GM10847 (cell line): Measurements from ENCODE around the gene MLLT3.

ENCODE experiments used
- POLR2A ChIP-seq: IDR thresholded peaks from 2 replicates; pipeline ENCODE4 v1.6.1; 2011; ENCODE audit not compliant: insufficient read length; ENCODE audit errors: extremely low read depth

MLLT3 gene

GRCh38 chr9:20557285-20557684 is 65.0 kb downstream of the MLLT3 start:
- TF ChIP-seq POLR2A = no peak

DNA sequence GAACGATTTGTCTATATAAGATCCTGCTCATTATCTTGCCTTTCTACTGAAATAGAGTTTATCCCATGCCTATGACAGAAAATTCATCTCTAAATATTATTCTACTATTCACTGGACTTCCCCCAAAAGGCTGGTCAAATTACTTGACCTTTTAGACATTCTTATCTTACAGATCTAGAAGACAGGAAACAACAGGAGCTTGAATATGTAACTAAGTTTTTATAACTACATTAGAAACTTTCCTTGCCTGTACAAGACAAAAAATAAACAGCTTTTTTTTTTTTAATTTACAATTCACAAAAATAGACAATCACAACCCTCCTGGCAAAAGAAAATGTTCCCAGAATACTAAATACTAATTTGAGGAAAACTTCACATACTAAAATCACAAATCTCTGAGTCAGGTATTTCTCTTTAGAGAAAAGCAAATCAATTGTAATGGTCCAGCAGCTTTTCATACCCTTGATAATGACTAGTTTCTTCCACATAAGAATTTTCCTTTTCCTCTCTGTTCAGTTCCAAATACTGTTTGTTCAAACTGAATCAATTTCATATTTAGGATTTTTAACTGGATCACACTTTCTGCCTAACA is 68.6 kb downstream of the MLLT3 start:
- TF ChIP-seq POLR2A = no peak

DNA sequence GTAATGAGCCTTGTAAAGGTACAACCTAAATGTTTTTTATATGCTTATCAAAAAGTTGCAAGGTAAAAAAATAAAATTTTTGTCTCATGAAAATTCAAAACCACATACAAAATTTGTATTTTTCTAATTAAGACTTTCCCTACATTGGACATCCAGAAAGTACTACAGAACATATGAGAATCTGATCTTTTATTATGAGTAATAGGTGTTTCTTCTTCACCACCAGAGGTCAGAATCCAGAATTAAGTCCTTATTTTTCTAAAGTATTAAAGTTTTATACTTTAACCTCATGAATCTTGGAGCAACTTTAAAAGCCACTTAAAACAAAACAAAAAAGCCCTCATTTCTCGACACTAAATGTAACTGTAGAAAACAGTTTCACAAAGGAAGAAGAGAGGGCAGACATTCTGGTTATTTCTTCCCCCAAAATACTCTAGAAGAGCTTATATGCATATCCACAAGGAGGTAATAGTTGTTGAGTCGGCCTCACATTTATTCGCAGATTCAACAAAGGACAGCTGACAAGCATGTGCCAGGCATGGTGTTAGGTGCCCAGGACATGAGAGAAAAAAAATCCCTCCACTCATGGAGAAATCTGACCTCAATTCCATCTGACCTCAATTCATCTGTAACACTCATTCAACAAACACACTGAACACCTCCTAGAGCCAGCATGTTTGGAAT is 69.3 kb downstream of the MLLT3 start:
- TF ChIP-seq POLR2A = no peak

DNA sequence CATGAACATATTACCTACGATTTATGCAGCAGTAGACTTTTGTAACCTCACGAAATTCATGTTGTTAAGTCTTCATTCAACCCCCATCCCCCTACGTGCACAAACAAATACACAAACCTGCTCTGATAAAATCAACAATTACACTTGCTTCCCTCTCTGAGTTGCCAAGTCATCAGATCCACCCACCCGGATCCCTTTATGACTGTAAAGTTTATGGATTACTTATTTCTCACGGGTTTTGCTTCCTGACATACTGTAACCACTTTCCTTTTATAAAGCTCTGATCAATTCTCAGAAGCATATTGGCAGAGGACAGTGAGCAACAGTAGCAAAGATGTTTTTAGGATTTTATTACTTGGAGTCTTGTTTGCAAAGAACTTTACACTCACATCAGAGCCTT is 70.5 kb downstream of the MLLT3 start:
- TF ChIP-seq POLR2A = no peak

GRCh38 chr9:20551236-20551635 is 71.1 kb downstream of the MLLT3 start:
- TF ChIP-seq POLR2A = no peak

DNA sequence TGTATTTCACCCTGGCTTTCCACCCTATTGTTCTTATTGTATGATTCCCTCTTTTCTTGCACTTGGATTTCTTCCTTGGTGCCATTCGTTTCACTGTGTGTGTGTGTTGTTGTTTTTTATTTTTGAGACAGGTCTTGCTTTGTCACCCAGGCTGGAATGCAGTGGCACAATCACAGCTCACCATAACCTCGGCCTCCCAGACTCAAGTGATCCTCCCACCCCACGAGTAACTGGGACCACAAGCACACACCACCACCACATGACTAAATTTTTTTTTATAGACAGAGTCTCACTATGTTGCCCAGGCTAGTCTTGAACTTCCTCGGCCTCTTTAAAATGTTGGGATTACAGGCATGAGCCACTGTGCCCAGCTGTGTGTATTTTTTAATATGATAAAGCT is 72.0 kb downstream of the MLLT3 start:
- no peak for TF ChIP-seq POLR2A

DNA sequence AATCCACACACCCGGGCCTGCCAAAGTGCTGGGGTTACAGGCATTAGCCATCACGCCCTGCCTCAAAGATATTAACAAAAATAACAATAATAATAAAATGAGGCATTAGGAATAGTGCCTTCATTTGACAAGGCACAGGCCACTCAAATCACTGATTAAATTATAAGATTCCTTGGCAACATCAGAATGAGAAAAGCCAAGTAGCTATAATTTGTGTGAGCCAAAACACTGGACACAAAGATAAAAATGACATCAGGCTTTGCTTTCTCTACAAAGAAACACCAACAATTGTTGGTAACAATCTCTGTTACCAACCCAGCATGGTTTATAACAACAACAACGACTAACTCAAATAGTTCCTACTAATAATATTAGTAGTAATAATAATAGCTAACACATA is 73.2 kb downstream of the MLLT3 start:
- no peak for TF ChIP-seq POLR2A

GRCh38 chr9:20545023-20545622 is 77.2 kb downstream of the MLLT3 start:
- TF ChIP-seq POLR2A = no peak

DNA sequence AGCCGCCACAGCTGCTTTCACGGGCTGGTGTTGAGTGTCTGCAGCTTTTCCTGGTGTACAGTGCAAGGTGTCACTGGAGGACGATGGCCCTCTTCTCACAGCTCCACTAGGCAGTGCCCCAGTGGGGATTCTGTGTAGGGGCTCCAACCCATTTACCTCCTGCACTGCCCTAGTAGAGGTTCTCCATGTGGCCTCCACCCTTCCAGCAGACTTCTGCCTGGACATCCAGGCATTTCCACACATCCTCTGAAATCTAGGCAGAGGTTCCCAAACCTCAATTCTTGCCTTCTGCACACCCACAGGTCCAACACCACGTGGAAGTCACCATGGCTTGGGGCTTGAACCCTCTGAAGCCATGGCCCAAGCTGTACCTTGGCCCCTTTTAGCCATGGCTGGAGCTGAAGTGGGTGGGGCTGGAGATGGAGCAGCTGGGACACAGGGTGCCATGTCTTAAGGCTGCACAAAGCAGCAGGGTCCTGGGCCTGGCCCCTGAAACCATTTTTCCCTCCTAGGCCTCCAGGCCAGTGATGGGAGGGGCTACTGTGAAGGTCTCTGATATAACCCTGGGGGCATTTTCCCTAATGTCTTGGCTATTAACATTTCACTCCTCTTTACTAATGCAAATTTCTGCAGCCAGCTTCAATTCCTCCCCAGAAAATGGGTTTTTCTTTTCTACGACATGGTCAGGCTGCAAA is 82.0 kb downstream of the MLLT3 start:
- TF ChIP-seq POLR2A = no peak

- TF ChIP-seq POLR2A = no peak
Measured at GRCh38 chr9:20538956-20539355, 83.3 kb downstream of the MLLT3 start.

GRCh38 chr9:20538092-20538491 is 84.2 kb downstream of the MLLT3 start:
- no peak for TF ChIP-seq POLR2A

- TF ChIP-seq POLR2A = no peak
Measured at GRCh38 chr9:20537294-20537693, 85.0 kb downstream of the MLLT3 start.

- TF ChIP-seq POLR2A = no peak
Measured at GRCh38 chr9:20532584-20532983, 89.7 kb downstream of the MLLT3 start.

- TF ChIP-seq POLR2A = no peak
Measured at GRCh38 chr9:20529837-20530236, 92.5 kb downstream of the MLLT3 start.

DNA sequence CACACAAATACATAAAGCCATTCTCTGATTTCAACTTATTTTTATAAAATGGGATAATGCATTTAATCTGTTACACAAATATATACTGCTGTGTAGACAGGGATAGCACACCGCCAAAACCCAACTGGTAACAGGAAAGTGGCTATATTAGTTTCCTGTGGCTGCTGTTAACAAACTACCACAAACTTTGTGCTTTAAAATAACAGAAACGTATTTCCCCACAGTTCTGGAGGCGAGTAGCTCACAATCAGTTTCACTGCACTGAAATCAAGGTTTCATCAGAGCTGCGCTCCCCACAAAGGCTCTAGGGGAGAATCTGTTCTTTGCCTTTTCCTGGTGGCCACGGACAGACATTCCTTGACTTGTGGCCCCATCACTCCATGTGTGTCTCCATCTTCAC is 94.0 kb downstream of the MLLT3 start:
- TF ChIP-seq POLR2A = no peak

- TF ChIP-seq POLR2A = no peak
Measured at GRCh38 chr9:20526500-20527319, 95.6 kb downstream of the MLLT3 start.

DNA sequence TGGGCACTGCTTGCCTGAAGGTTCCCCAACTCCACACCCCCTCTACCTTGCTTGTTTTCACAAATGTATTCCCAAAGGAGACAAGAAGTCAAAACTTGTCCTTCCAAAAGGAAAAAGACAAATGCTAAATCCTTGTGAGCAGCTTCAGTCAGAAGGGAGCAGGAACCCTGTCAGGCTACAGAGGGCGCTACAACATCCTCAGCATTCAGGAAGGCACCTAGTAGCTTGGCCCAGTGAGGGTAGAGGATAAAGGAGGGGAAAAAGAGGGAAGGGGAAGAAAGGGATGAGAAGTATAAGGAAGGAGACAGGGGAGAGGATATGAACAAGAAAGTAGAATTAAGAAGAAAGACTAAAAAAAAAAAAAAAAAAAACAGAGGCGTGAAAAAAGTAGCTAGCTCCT is 97.5 kb downstream of the MLLT3 start:
- no peak for TF ChIP-seq POLR2A
